Thoracic aorta (tissue), 2 donors: ENCODE results near the gene CDKL5. TPM values are rescaled to one million over a fixed set of nuclear protein-coding genes. Genes with fewer than 3 reads are reported as not detected.
A peak's percentile ranks its signal among the peaks of the same experiment; 100 is the strongest.
"Not testable (repeated sequence)": the region's sequence is repeated elsewhere in the genome, so short reads cannot be mapped to it uniquely, and the experiment has no call there.

Source experiments
- ATAC-seq: fragments of 150-250 bp; one replicate; pipeline ENCODE4 v1.8.0; 2017; ENCODE audit warnings: low read depth; ENCODE audit not compliant: insufficient number of reproducible peaks, low FRiP score
- DNase-seq: peaks from one replicate; pipeline ENCODE4 v3.0.0-alpha.2; 2020; ENCODE audit warnings: low spot score
- H3K27ac ChIP-seq, 2 donors: fragments of 200-600 bp; sonication (generic); 1 replicate in 1 of 2; 2 replicates in 1 of 2; pipeline ENCODE4 v1.5.1; 2016; ENCODE audit warnings: mild to moderate bottlenecking in 2 of 2, moderate library complexity in 2 of 2
- H3K27me3 ChIP-seq: fragments of 200-600 bp; sonication (generic); replicated peaks from 2 replicates; pipeline ENCODE4 v1.6.0; 2016; ENCODE audit warnings: mild to moderate bottlenecking; ENCODE audit not compliant: insufficient read depth
- H3K36me3 ChIP-seq: fragments of 200-600 bp; sonication (generic); one replicate; pipeline ENCODE4 v1.5.1; 2016
- H3K4me1 ChIP-seq, 2 donors: fragments of 200-600 bp; sonication (generic); 1 replicate in 1 of 2; 2 replicates in 1 of 2; pipeline versions ENCODE4 v1.5.1 to v1.6.0; 2016; ENCODE audit warnings: low read depth in 2 of 2, mild to moderate bottlenecking in 1 of 2; ENCODE audit not compliant: control insufficient read depth in 1 of 2
- H3K4me3 ChIP-seq: fragments of 200-600 bp; sonication (generic); 2 replicates; pipeline ENCODE4 v1.5.1; 2016; ENCODE audit warnings: mild to moderate bottlenecking
- H3K9me3 ChIP-seq: fragments of 200-600 bp; sonication (generic); 2 replicates; pipeline ENCODE4 v1.5.1; 2016
- total RNA-seq, 2 donors: library from RNA; depleted of rRNA; stranded (reverse); fragments of >200 nt; gene quantifications; one replicate each; pipeline versions ENCODE4 v1.1.0 to v1.2.3, GENCODE V29; 2016
- TF ChIP-seq, protein P1 (sequence below): fragments of 200-600 bp; sonication (generic); IDR thresholded peaks from one replicate; pipeline ENCODE4 v1.5.1; 2019; ENCODE audit warnings: antibody characterized with exemption

The CDKL5 gene
- total RNA-seq, 2 donors from 2014 or later = 13.5 to 17.2 TPM

DNA sequence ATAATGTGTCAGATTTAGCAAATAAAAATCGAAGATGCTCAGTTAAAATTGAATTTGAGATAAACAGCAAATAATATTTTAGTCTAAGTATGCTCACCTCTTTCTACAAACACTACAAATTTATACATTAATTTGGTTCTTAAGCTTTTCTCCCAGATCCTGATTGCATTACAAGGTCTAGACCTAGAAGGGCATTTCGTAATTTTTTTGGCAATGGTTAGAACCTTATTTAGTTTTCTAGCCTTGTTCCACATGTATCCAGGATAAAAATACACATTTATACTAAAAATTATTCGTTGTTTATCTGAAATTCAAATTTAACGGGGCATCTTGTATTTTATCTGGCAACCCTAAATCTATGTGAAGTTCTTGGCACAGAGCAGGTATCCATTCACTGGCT, 2.5 kb upstream of the CDKL5 start:
- Histone ChIP-seq H3K27ac (peak overlapping the region; percentile 56 to 84), H3K27me3 (no peaks in the 10 kb centered on the region), H3K4me1 (peaks cover 0 to 4% of the 10 kb centered on the region in 2 donors), H3K9me3 (no peaks in the 10 kb centered on the region), H3K4me3 (no peak overlapping the region), H3K36me3 (no peaks in the 10 kb centered on the region)
- ATAC-seq (no peak), DNase-seq (no peak)
- TF ChIP-seq, protein P1, sequence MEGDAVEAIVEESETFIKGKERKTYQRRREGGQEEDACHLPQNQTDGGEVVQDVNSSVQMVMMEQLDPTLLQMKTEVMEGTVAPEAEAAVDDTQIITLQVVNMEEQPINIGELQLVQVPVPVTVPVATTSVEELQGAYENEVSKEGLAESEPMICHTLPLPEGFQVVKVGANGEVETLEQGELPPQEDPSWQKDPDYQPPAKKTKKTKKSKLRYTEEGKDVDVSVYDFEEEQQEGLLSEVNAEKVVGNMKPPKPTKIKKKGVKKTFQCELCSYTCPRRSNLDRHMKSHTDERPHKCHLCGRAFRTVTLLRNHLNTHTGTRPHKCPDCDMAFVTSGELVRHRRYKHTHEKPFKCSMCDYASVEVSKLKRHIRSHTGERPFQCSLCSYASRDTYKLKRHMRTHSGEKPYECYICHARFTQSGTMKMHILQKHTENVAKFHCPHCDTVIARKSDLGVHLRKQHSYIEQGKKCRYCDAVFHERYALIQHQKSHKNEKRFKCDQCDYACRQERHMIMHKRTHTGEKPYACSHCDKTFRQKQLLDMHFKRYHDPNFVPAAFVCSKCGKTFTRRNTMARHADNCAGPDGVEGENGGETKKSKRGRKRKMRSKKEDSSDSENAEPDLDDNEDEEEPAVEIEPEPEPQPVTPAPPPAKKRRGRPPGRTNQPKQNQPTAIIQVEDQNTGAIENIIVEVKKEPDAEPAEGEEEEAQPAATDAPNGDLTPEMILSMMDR = no peak

DNA sequence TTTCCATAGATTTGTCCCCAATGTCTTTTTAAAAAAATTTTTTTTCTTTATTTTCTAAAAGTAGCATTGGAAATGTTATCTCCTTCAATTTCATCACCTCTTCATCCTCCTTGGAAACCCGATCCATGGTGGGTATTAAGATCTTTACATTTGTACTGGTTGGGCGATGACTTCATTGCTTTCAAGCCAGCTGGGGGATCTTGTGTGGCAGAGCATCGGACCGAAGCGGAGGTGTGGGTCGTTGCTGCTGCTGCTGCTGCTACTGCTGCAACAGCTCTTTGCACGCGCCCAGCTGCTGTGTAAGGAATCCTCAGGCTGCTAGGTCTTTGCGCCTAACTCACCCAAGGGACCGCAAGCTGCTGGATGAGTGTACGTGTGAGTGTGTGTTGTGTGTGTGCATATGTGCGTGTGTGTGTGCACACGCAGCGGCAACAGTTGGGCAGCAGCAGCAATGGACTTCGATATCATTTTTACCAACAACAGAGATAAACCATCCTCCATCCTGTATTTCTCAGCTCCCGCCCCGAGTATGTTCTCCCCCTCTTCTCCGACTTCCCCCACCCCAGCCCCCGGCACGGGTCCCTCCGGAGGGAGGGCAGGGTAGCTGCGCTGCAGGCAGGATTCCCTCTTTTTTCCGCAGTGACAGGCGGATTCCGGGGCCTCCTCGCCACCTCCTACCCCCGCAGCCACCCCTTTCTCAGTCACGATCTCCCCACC, 768 bp upstream of the CDKL5 start:
- peak overlapping the region; percentile 86 for H3K4me3 ChIP-seq
- H3K27me3 ChIP-seq = no peaks in the 10 kb centered on the region
- ATAC-seq (no peak), DNase-seq (no peak)
- peak overlapping the region in 1 of 2 donors; percentile 60 for H3K27ac ChIP-seq
- H3K4me1 ChIP-seq = peaks cover 0 to 4% of the 10 kb centered on the region in 2 donors
- TF ChIP-seq, protein P1 = no peak
- H3K9me3 ChIP-seq = no peaks in the 10 kb centered on the region
- H3K36me3 ChIP-seq = no peaks in the 10 kb centered on the region

DNA sequence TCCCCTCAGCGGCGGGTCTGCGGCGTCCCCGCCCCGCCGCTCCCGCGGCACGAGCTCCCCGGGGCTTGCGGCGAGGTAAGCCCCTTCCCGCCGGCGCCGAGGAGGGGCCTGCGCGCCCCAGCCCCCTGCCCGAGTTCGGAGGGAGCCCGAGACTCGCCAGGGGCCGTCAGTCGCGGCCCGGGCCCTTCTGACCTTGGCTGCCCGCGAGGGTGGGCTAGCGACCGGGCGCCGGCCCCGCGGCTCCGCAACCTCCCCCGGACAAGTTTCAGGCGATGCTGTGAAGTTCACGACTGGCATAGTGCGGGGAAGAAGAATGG, 554 bp downstream of the CDKL5 start:
- Histone ChIP-seq H3K27me3 (no peaks in the 10 kb centered on the region), H3K36me3 (no peaks in the 10 kb centered on the region), H3K27ac (peak overlapping the region in 1 of 2 donors; percentile 71), H3K9me3 (no peaks in the 10 kb centered on the region), H3K4me3 (peak overlapping the region; percentile 86), H3K4me1 (peaks cover 0 to 4% of the 10 kb centered on the region in 2 donors)
- ATAC-seq = no peak
- TF ChIP-seq, protein P1 = no peak
- DNase-seq = no peak

DNA sequence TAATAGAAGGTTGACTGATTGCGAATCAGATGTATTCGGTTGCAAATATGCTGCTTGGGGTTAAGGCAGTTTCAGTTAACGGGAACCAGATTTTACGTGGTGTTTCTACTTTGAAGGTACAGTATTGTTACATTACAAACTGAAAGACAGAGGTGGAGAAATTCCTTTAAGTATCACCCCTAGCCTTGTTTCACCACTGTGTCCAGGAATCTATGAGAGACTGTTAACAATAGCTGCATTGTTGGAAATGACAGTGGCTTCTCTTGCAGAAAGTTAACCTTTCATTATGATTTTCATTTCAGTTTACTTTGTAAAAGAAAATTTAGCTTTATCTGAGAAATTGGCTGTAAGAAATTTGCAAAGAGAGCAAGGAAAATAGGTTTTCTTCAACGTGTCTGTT, 2.6 kb downstream of the CDKL5 start:
- ATAC-seq (no peak), DNase-seq (no peak)
- TF ChIP-seq, protein P1 = no peak
- no peaks in the 10 kb centered on the region for H3K27me3 ChIP-seq
- H3K9me3 ChIP-seq = no peaks in the 10 kb centered on the region
- no peak overlapping the region for H3K27ac ChIP-seq
- H3K4me1 ChIP-seq = peaks cover 0 to 4% of the 10 kb centered on the region in 2 donors
- H3K4me3 ChIP-seq = no peak overlapping the region
- no peaks in the 10 kb centered on the region for H3K36me3 ChIP-seq

DNA sequence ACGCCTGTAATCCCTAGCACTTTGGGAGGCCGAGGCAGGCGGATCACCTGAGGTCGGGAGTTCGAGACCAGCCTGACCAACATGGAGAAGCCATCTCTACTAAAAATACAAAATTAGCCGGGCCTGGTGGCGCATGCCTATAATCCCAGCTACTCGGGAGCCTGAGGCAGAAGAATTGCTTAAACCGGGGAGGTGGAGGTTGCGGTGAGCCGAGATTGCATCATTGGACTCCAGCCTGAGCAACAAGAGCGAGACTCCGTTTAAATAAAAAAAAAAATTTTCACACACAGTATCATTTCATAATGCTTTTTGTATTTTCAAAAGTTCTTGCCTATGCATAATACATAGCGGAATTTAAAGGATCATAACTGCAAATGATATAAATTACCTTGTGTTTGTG, 7.9 kb downstream of the CDKL5 start:
- H3K27me3 ChIP-seq, DNase-seq, H3K4me1 ChIP-seq, H3K4me3 ChIP-seq, H3K27ac ChIP-seq, H3K9me3 ChIP-seq, H3K36me3 ChIP-seq, ATAC-seq: not testable (repeated sequence)

DNA sequence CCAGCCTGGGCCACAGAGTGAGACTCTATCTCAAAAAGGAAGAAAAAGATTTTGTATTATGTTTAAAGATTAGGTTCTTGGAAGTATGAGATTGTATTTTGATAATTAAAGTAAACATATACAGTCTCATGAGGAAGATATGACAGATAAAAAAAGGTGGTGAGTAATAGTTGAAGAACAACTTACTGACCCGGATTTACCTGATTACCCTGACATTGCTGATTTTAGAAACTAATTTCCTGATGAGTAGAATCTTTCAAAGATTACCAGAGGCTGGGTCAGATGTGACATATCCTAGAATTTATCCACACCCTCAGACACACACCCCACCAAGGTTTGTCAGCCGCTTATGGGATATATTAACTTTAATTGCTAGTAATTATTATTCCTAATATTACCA, 9.5 kb downstream of the CDKL5 start:
- TF ChIP-seq, protein P1 = no peak
- Histone ChIP-seq H3K4me1 (no peaks in the 10 kb centered on the region), H3K4me3 (no peak overlapping the region), H3K27me3 (no peaks in the 10 kb centered on the region), H3K27ac (no peak overlapping the region), H3K36me3 (no peaks in the 10 kb centered on the region), H3K9me3 (no peaks in the 10 kb centered on the region)
- DNase-seq (no peak), ATAC-seq (no peak)
